IMR-90 (cell line): ENCODE results near the gene AMPD2. TPM values are rescaled to one million over a fixed set of nuclear protein-coding genes. Genes with fewer than 3 reads are reported as not detected.

Experiments used
- ATAC-seq: fragments of 200-7000 bp; cut with Tn5 transposase; 2 replicates; pipeline ENCODE4 v1.9.1; 2020; ENCODE audit warnings: low read depth, mild to moderate bottlenecking, moderate library complexity
- BruUV-seq: library from RNA; stranded (reverse); fragments of 400-500 nt; replicated peaks from 2 replicates; lab custom pipeline; 2021; lab: Mats Ljungman, UMichigan
- CTCF ChIA-PET: fragments of 300-600 bp; formaldehyde crosslinking; extraction: SDS; loops from one replicate; lab custom pipeline; 2021; ENCODE audit warnings: antibody characterized with exemption; lab: Yijun Ruan, JAX
- POLR2A ChIA-PET: fragments of 300-600 bp; sonication (Branson Sonifier 250); formaldehyde crosslinking; loops from one replicate; lab custom pipeline; 2022; ENCODE audit warnings: antibody characterized with exemption; ENCODE audit not compliant: unreplicated experiment; lab: Charles Lee
- DNase-seq: peaks from one replicate; pipeline ENCODE4 v3.0.0; 2013
- H2AFZ ChIP-seq: replicated peaks from 2 replicates; pipeline ENCODE3; 2013; ENCODE audit warnings: low read length, mild to moderate bottlenecking; ENCODE audit not compliant: poor library complexity
- H2AK5ac ChIP-seq: 2 replicates; pipeline ENCODE4 v1.6.1; 2013; ENCODE audit warnings: low read depth, low read length, inconsistent platforms
- H2AK9ac ChIP-seq: replicated peaks from 2 replicates; pipeline ENCODE3; 2013; ENCODE audit warnings: mild to moderate bottlenecking, low read depth, low read length, moderate library complexity; ENCODE audit not compliant: poor library complexity
- H2BK120ac ChIP-seq: 2 replicates; pipeline ENCODE4 v1.6.1; 2013; ENCODE audit warnings: low read depth, low read length, inconsistent platforms
- H2BK15ac ChIP-seq: 3 replicates; pipeline ENCODE4 v1.6.1; 2013; ENCODE audit warnings: low read depth, low read length, inconsistent platforms
- H2BK20ac ChIP-seq: 2 replicates; pipeline ENCODE4 v1.6.1; 2013; ENCODE audit warnings: low read depth, mild to moderate bottlenecking, inconsistent platforms, low read length, moderate library complexity
- H2BK5ac ChIP-seq: 2 replicates; pipeline ENCODE4 v1.6.1; 2013; ENCODE audit warnings: mild to moderate bottlenecking, low read depth, low read length, inconsistent platforms; ENCODE audit not compliant: poor library complexity, severe bottlenecking
- H3K14ac ChIP-seq: replicated peaks from 2 replicates; pipeline ENCODE4 v1.6.1; 2013; ENCODE audit warnings: low read depth, low read length, inconsistent platforms
- H3K18ac ChIP-seq: 2 replicates; pipeline ENCODE4 v1.6.1; 2013; ENCODE audit warnings: low read depth, low read length, control low read depth
- H3K23ac ChIP-seq: 2 replicates; pipeline ENCODE4 v1.6.1; 2013; ENCODE audit warnings: low read depth, low read length, inconsistent platforms
- H3K27ac ChIP-seq: 2 replicates; pipeline ENCODE4 v1.5.1; 2013; ENCODE audit warnings: mild to moderate bottlenecking, control low read depth, low read length; ENCODE audit not compliant: insufficient read depth
- H3K27me3 ChIP-seq: 2 replicates; pipeline ENCODE4 v1.6.1; 2013; ENCODE audit warnings: low read length; ENCODE audit not compliant: control insufficient read depth, insufficient read depth
- H3K36me3 ChIP-seq: 2 replicates; pipeline ENCODE4 v1.6.1; 2013; ENCODE audit warnings: low read length, mixed read lengths; ENCODE audit not compliant: control insufficient read depth, insufficient read depth
- H3K4ac ChIP-seq: 2 replicates; pipeline ENCODE4 v1.6.1; 2013; ENCODE audit warnings: low read depth, low read length, inconsistent platforms
- H3K4me1 ChIP-seq: 2 replicates; pipeline ENCODE4 v1.6.1; 2013; ENCODE audit warnings: low read length, mixed read lengths; ENCODE audit not compliant: control insufficient read depth, insufficient read depth
- H3K4me2 ChIP-seq: 2 replicates; pipeline ENCODE4 v1.6.1; 2013; ENCODE audit warnings: low read depth, mild to moderate bottlenecking, control low read depth, low read length, moderate library complexity
- H3K4me3 ChIP-seq: 2 replicates; pipeline ENCODE4 v1.5.1; 2013; ENCODE audit warnings: low read depth, mild to moderate bottlenecking, control low read depth, low read length, moderate library complexity; ENCODE audit not compliant: insufficient read depth
- H3K56ac ChIP-seq: 2 replicates; pipeline ENCODE4 v1.6.1; 2013; ENCODE audit warnings: low read length, inconsistent platforms; ENCODE audit not compliant: insufficient read depth; ENCODE audit errors: extremely low read depth
- H3K79me1 ChIP-seq, 2 experiments: 2 replicates each; pipeline ENCODE4 v1.6.1; 2013; ENCODE audit warnings: low read length in 2 of 2, inconsistent platforms in 1 of 2, low read depth in 1 of 2
- H3K9ac ChIP-seq: 2 replicates; pipeline ENCODE4 v1.6.1; 2013; ENCODE audit warnings: low read depth, low read length, control low read depth
- H3K9me1 ChIP-seq: 2 replicates; pipeline ENCODE4 v1.6.1; 2013; ENCODE audit warnings: low read length, inconsistent platforms; ENCODE audit not compliant: insufficient read depth
- H3K9me3 ChIP-seq: 2 replicates; pipeline ENCODE4 v1.6.1; 2013; ENCODE audit warnings: low read length; ENCODE audit not compliant: control insufficient read depth, insufficient read depth
- H4K20me1 ChIP-seq: 2 replicates; pipeline ENCODE4 v1.6.1; 2013; ENCODE audit warnings: low read length, inconsistent platforms; ENCODE audit not compliant: insufficient read depth
- H4K5ac ChIP-seq: 2 replicates; pipeline ENCODE4 v1.6.1; 2013; ENCODE audit warnings: mild to moderate bottlenecking, low read depth, low read length, control low read depth
- H4K8ac ChIP-seq, 2 experiments: 2 replicates each; pipeline ENCODE4 v1.6.1; 2013; ENCODE audit warnings: low read depth in 2 of 2, low read length in 2 of 2, control low read depth in 1 of 2, inconsistent platforms in 1 of 2
- H4K91ac ChIP-seq: 2 replicates; pipeline ENCODE4 v1.6.1; 2013; ENCODE audit warnings: low read depth, low read length, inconsistent platforms; ENCODE audit not compliant: insufficient read depth
- CHD1 ChIP-seq: IDR thresholded peaks from 2 replicates; pipeline ENCODE4 v1.6.1; 2012; ENCODE audit warnings: low read depth, low read length, improper control_type of control experiment
- FOS ChIP-seq: fragments of 150-350 bp; IDR thresholded peaks from 2 replicates; pipeline ENCODE4 v1.6.1; 2016; ENCODE audit warnings: low read depth, low read length
- MAFK ChIP-seq: IDR thresholded peaks from 2 replicates; pipeline ENCODE4 v1.6.1; 2012; ENCODE audit warnings: low read depth, low read length, improper control_type of control experiment
- MXI1 ChIP-seq: IDR thresholded peaks from 2 replicates; pipeline ENCODE4 v1.6.1; 2012; ENCODE audit warnings: low read depth, mild to moderate bottlenecking, low read length, moderate library complexity, borderline replicate concordance
- NFE2L2 ChIP-seq: fragments of 150-350 bp; IDR thresholded peaks from 2 replicates; pipeline ENCODE4 v1.6.1; 2016; ENCODE audit warnings: low read depth, mild to moderate bottlenecking, low read length
- WGBS, 2 experiments: methylation state at CpG; one replicate each; pipeline versions ENCODE4 v1.1.5 to v1.1.7; 2013; ENCODE audit warnings: missing lambda C conversion rate in 2 of 2; ENCODE audit not compliant: insufficient read length in 1 of 2; ENCODE audit errors: extremely low coverage in 2 of 2; 5-methylcytosine and 5-hydroxymethylcytosine counted together
- dilution Hi-C: fragments of 300-500 bp; cut with HindIII; formaldehyde crosslinking; loops from one replicate; pipeline ENCODE4 v1.14.3; 2018; ENCODE audit warnings: low sequenced_read_pairs; ENCODE audit not compliant: unreplicated experiment
- in situ Hi-C: fragments of 300-500 bp; cut with MboI; formaldehyde crosslinking; loops from 3 replicates; pipeline ENCODE4 v1.14.3; 2019; ENCODE audit warnings: low sequenced_read_pairs, inconsistent platforms, mixed read lengths
- intact Hi-C: fragments of 100-400 bp; cut with micrococcal nuclease; formaldehyde crosslinking; loops from 2 replicates; pipeline ENCODE4 v1.10.0; 2022
- polyA plus RNA-seq, 3 experiments: library from polyadenylated mRNA; depleted of rRNA; stranded (reverse); fragments of >200 nt; gene quantifications; 2 replicates each; pipeline ENCODE4 v1.2.3, GENCODE V29; 2012; ENCODE audit warnings: low replicate concordance in 1 of 3
- total RNA-seq: library from RNA; depleted of rRNA; stranded (reverse); fragments of >200 nt; gene quantifications from 2 replicates; pipeline ENCODE4 v1.2.3, GENCODE V29; 2012

Gene AMPD2
- total and polyA plus RNA-seq, 2 of the 4 experiments (the other 2 are of a cell fraction) = 61.5 to 103 TPM

DNA sequence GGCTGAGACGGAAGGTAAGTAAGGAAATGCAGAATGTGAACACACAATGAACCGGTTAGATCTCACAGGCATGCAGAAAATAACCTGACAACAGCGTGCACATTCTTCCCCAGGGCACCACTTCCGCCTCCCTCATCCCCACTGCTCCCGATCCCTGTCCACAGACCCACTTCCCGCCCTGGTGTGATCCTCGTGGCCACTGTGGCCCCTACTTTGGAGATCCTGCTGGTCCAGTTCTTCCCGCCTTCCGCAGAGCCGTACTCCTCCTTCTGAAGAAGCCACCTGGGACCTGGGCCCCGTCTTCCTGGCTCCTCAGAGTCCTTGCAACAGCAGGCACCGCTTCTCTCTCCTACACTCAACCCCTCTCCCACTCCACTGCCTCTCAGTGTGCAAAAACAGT lies 34.9 kb downstream of the AMPD2 start:
- dilution Hi-C loops (no loop called here), intact Hi-C loops (no loop called here), in situ Hi-C loops (no loop called here)
- Histone ChIP-seq H2BK15ac (no peak overlapping the region), H3K4me2 (no peak overlapping the region), H2AFZ (no peak overlapping the region), H2BK20ac (no peak overlapping the region), H4K5ac (no peak overlapping the region), H4K20me1 (no peaks in the 10 kb centered on the region), H3K23ac (no peak overlapping the region), H3K4me1 (peaks cover 2% of the 10 kb centered on the region), H3K56ac (no peak overlapping the region), H3K27me3 (0 out of 2 replicates have a peak, but pooled peaks cover 3% of the 10 kb centered on the region), H3K27ac (no peak overlapping the region), H3K79me1 (peaks cover 0 to 10% of the 10 kb centered on the region in 2 experiments; a peak in 3 of 4 replicates), H3K4me3 (no peak overlapping the region), H3K14ac (no peak overlapping the region), H3K9me3 (no peaks in the 10 kb centered on the region), H2AK5ac (no peak overlapping the region), H2BK5ac (no peak overlapping the region), H4K8ac (no peak overlapping the region), H2BK120ac (no peak overlapping the region), H4K91ac (no peak overlapping the region), H3K36me3 (peaks cover 7% of the 10 kb centered on the region; the same call in 1 of the 2 replicates), H3K9ac (no peak overlapping the region), H2AK9ac (no peak overlapping the region), H3K18ac (no peak overlapping the region), H3K9me1 (peaks cover 9% of the 10 kb centered on the region), H3K4ac (no peak overlapping the region)
- WGBS, 2 experiments = 93% methylated on average over 6 of the region's 12 CpGs; no CpG with 5 or more reads in 1 of the 2 experiments
- TF ChIP-seq NFE2L2 (no peak), MAFK (no peak), FOS (no peak), MXI1 (no peak), CHD1 (no peak)
- ATAC-seq (no peak), DNase-seq (no peak)
- ChIA-PET POLR2A (no interaction called here), CTCF (no interaction called here)
- BruUV-seq = no TSS peak
